Measurements from ENCODE around the gene ZNF195.

DNA sequence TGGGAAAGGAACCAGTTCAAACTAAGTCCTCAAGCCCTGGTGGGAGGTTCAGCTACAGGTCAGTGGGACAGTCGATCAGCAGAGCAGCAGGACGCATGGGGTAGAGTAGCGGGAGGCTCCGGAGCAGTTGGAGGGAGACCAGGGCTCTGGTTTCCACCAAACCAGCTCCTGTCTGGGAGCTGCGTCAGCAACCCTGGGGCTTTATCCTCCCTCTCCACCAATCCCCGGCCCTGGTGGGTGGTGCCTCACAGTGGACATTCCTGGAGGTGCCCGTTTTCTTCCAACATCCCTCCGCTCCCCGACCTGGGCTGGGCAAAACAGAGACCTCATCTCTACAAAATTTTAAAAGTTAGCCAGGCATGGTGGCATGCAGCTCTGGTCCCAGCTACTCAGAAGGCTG lies 32.4 kb downstream of the ZNF195 start:
- no peak for TF ChIP-seq CTCF (IDR thresholded peaks at IDR 0.05; ENCODE audit: low read depth, low read length, poor library complexity, severe bottlenecking)
- TF ChIP-seq EZH2phosphoT487 (IDR thresholded peaks at IDR 0.05; ENCODE audit: borderline replicate concordance, low read length) = no peak

Measured in DOHH2 (cell line).